Lung (tissue), 12 donors: Measurements from ENCODE around the gene NLRP1. TPM values are rescaled to one million over a fixed set of nuclear protein-coding genes. Genes with fewer than 3 reads are reported as not detected.
A peak's percentile ranks its signal among the peaks of the same experiment; 100 is the strongest.

Experiments
- ATAC-seq: fragments of 200-7000 bp; cut with Tn5 transposase; one replicate; pipeline ENCODE4 v1.9.1; 2020; ENCODE audit warnings: moderate number of reproducible peaks; ENCODE audit not compliant: insufficient read depth, low FRiP score
- DNase-seq, 3 donors: peaks; one replicate each; pipeline ENCODE4 v3.0.0-alpha.2; 2013 to 2017
- H3K27ac ChIP-seq, 2 donors: one replicate each; pipeline ENCODE4 v1.5.1; 2013; ENCODE audit warnings: mild to moderate bottlenecking in 2 of 2, moderate library complexity in 2 of 2, control low read depth in 1 of 2, inconsistent platforms in 1 of 2, low read depth in 1 of 2, low read length in 1 of 2
- H3K27me3 ChIP-seq, 3 donors: one replicate each; pipeline ENCODE4 v1.5.1; 2013; ENCODE audit warnings: low read length in 2 of 3; ENCODE audit not compliant: control insufficient read depth in 3 of 3, insufficient read depth in 3 of 3
- H3K36me3 ChIP-seq, 4 donors: one replicate each; pipeline ENCODE4 v1.5.1; 2013; ENCODE audit warnings: low read length in 4 of 4, mild to moderate bottlenecking in 1 of 4, moderate library complexity in 1 of 4; ENCODE audit not compliant: control insufficient read depth in 4 of 4, insufficient read depth in 4 of 4
- H3K4me1 ChIP-seq, 5 donors: one replicate each; pipeline ENCODE4 v1.5.1; 2013; ENCODE audit warnings: low read length in 5 of 5, mild to moderate bottlenecking in 2 of 5, moderate library complexity in 1 of 5; ENCODE audit not compliant: control insufficient read depth in 5 of 5, insufficient read depth in 5 of 5
- H3K4me3 ChIP-seq: one replicate; pipeline ENCODE4 v1.5.1; 2013; ENCODE audit warnings: mild to moderate bottlenecking, control low read depth, moderate library complexity
- H3K9ac ChIP-seq, 2 donors: one replicate each; pipeline ENCODE4 v1.5.1; 2013; ENCODE audit warnings: low read length in 2 of 2, control low read depth in 1 of 2; ENCODE audit not compliant: insufficient read depth in 1 of 2
- H3K9me3 ChIP-seq, 4 donors: one replicate each; pipeline ENCODE4 v1.5.1; 2013; ENCODE audit warnings: low read length in 3 of 4, mild to moderate bottlenecking in 1 of 4, moderate library complexity in 1 of 4; ENCODE audit not compliant: control insufficient read depth in 4 of 4, insufficient read depth in 3 of 4
- WGBS, 2 donors: extraction: QIAGEN DNeasy Blood & Tissue Kit; methylation state at CpG; one replicate each; pipeline ENCODE4 v1.1.7; 2013; 5-methylcytosine and 5-hydroxymethylcytosine counted together
- polyA plus RNA-seq, 2 donors: library from polyadenylated mRNA; stranded (reverse); fragments of 200-250 nt; gene quantifications; one replicate each; pipeline ENCODE4 v1.2.1, GENCODE V29; 2013
- total RNA-seq, 2 donors: library from RNA; depleted of rRNA in 1 of 2; stranded (reverse); fragments of >200 nt in 1 of 2; gene quantifications; one replicate each; pipeline ENCODE4 v1.2.1, GENCODE V29; 2014 to 2021
- TF ChIP-seq, protein P1 (sequence below): IDR thresholded peaks from 2 replicates; pipeline ENCODE4 v1.5.1; 2012; ENCODE audit warnings: mild to moderate bottlenecking; ENCODE audit errors: control extremely low read depth, extremely low read depth
- donor health status: control.
- donor health status: control.
- donor health status: Bipolar disorder and iron deficiency.
- donor health status: healthy.
- donor health status: DM: yes; HTN: yes; CAD: no.

Gene NLRP1
- total and polyA plus RNA-seq, 4 donors, result 14.5 to 33.1 (median 25.2) TPM

DNA sequence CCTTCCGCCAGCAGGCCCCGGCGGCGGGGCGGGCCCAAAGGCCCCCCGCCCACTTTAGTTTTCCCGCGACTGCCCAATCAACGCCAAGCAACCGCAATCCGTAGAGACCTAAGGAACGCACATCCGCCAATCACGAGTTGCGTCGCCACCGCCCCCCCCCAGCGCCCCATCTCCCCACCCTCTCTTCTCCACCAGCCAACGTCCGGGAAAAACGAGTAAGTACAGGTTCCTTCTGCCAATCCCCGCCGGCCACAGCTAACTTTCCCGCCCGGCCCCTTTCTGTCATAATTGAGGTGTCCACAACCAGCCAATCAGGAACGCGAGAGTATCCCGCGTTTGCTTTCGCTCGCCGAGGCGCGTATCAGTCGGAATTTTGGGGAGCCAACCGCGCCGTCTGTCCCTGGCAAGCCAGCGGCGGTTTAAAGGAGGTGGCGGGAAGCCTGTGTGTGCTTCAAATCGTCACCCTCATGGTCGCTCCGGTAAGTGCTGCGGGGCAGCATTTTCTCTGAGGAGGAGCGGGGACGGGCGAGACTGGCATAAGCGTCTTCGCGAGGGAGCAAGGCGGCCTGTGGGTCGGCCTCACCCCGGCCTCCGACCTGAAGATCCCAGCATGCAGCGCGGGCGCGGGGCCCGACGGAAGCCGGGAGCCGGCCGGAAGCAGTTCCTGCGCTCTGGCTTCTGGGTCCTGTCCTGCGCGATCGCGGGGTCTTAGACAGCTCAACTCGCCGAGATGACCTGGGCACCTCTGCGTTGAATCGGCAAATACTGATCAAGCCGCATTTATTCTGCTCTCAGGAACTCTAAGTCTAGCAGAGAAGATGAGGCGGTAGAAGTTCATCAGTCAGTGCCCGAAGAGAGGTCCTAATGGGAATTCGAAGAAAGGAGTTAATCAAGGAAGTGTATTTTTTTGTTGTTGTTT is 97.8 kb downstream of the NLRP1 start, which contains the start of gene MIS12:
TSS of gene MIS12 (plus strand) at position 361 of the 919 bp plus-strand sequence. CDS start 2,297 bp downstream, outside the sequence.
- Histone ChIP-seq H3K4me3 (peak within 1 kb of the TSS; percentile 91), H3K36me3 (peaks cover 14 to 30% (median 18%) of the 10 kb centered on the region in 4 donors), H3K27me3 (no peaks in the 10 kb centered on the region), H3K9me3 (no peaks in the 10 kb centered on the region), H3K9ac (peak within 1 kb of the TSS; percentile 84 to 98), H3K4me1 (peaks cover 5 to 20% (median 9%) of the 10 kb centered on the region in 5 donors), H3K27ac (peak within 1 kb of the TSS; percentile 93 to 99)
- TF ChIP-seq, protein P1, sequence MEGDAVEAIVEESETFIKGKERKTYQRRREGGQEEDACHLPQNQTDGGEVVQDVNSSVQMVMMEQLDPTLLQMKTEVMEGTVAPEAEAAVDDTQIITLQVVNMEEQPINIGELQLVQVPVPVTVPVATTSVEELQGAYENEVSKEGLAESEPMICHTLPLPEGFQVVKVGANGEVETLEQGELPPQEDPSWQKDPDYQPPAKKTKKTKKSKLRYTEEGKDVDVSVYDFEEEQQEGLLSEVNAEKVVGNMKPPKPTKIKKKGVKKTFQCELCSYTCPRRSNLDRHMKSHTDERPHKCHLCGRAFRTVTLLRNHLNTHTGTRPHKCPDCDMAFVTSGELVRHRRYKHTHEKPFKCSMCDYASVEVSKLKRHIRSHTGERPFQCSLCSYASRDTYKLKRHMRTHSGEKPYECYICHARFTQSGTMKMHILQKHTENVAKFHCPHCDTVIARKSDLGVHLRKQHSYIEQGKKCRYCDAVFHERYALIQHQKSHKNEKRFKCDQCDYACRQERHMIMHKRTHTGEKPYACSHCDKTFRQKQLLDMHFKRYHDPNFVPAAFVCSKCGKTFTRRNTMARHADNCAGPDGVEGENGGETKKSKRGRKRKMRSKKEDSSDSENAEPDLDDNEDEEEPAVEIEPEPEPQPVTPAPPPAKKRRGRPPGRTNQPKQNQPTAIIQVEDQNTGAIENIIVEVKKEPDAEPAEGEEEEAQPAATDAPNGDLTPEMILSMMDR, result no peak
- ATAC-seq, result peak; percentile 93
- 0 to 1% methylated on average over 77 of the region's 77 CpGs for WGBS, 2 donors
- DNase-seq, result peak; percentile 99 to 100 (median 100)

- DNase-seq (no peak), ATAC-seq (peak; percentile 0)
- no peaks in the 10 kb centered on the region for H3K27me3 ChIP-seq
- H3K9ac ChIP-seq, result peak within 1 kb of the TSS; percentile 84 to 98
- H3K4me1 ChIP-seq, result peaks cover 5 to 20% (median 9%) of the 10 kb centered on the region in 5 donors
- H3K36me3 ChIP-seq, result peaks cover 16 to 38% (median 20%) of the 10 kb centered on the region in 4 donors
- 5% methylated on average over 29 of the region's 29 CpGs for WGBS, 2 donors
- peak within 1 kb of the TSS; percentile 93 to 99 for H3K27ac ChIP-seq
- no peaks in the 10 kb centered on the region for H3K9me3 ChIP-seq
- H3K4me3 ChIP-seq, result peak within 1 kb of the TSS; percentile 91
- TF ChIP-seq, protein P1, result no peak
These were observed 98.8 kb downstream of the NLRP1 start, which contains the start of gene DERL2 for GRCh38 chr17:5485270-5486205. TSS of gene DERL2 (minus strand) at chr17:5486178. CDS start at chr17:5486161, 17 bp downstream.

DNA sequence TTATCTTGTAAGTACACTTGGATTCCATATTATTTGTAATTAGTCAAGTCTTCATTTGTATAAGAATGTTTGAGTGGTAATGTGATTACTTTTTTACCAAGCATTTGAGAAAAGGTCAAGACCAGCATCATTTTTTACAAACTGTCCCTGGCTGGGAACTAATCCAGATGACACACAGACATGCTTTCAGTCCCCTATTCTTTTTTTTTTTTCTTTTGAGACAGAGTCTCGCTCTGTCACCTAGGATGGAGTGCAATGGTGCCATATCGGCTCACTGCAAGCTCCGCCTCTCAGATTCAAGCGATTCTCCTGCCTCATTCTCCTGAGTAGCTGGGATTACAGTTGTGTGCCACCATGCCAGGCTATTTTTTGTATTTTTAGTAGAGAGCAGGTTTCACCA is 102.9 kb downstream of the NLRP1 start:
- Histone ChIP-seq H3K36me3 (peaks cover 23 to 60% (median 40%) of the 10 kb centered on the region in 4 donors), H3K9me3 (no peaks in the 10 kb centered on the region), H3K9ac (no peak overlapping the region), H3K27ac (no peak overlapping the region), H3K4me1 (peaks cover 0 to 11% (median 9%) of the 10 kb centered on the region in 5 donors), H3K27me3 (no peaks in the 10 kb centered on the region), H3K4me3 (no peak overlapping the region)
- TF ChIP-seq, protein P1, result no peak
- ATAC-seq, result no peak
- WGBS, 2 donors, result 98 to 100% methylated on average over 4 of the region's 4 CpGs
- no peak for DNase-seq
